GM23338 (cell line): Measurements from ENCODE around the gene AOPEP. TPM values are rescaled to one million over a fixed set of nuclear protein-coding genes. Genes with fewer than 3 reads are reported as not detected.

Experiments
- ATAC-seq: fragments of 200-7000 bp; cut with Tn5 transposase; 3 replicates; pipeline ENCODE4 v1.9.1; 2020
- DNase-seq: peaks from one replicate; pipeline ENCODE4 v3.0.0-alpha.2; 2015; ENCODE audit warnings: low spot score
- H2AFZ ChIP-seq: fragments of 200-600 bp; sonication (generic); 2 replicates; pipeline ENCODE4 v1.8.0; 2016; ENCODE audit warnings: antibody characterized with exemption, mild to moderate bottlenecking, moderate library complexity
- H3F3A ChIP-seq: fragments of 200-600 bp; sonication (generic); replicated peaks from 2 replicates; pipeline ENCODE4 v1.8.0; 2017; ENCODE audit warnings: antibody characterized with exemption, mixed run types, low read depth
- H3K27ac ChIP-seq: fragments of 200-600 bp; sonication (generic); 2 replicates; pipeline ENCODE4 v1.6.1; 2016; ENCODE audit warnings: low read depth
- H3K27me3 ChIP-seq: fragments of 200-600 bp; sonication (generic); 2 replicates; pipeline ENCODE4 v1.8.0; 2016; ENCODE audit warnings: mild to moderate bottlenecking, mixed run types, moderate library complexity; ENCODE audit not compliant: insufficient read depth
- H3K36me3 ChIP-seq: fragments of 200-600 bp; sonication (generic); 2 replicates; pipeline ENCODE4 v1.8.0; 2016; ENCODE audit warnings: mild to moderate bottlenecking; ENCODE audit not compliant: insufficient read depth
- H3K4me1 ChIP-seq: fragments of 200-600 bp; sonication (generic); 2 replicates; pipeline ENCODE4 v1.8.0; 2016; ENCODE audit warnings: mild to moderate bottlenecking, moderate library complexity; ENCODE audit not compliant: insufficient read depth
- H3K4me2 ChIP-seq: fragments of 200-600 bp; sonication (generic); 2 replicates; pipeline ENCODE4 v1.7.1; 2017; ENCODE audit warnings: mixed run types
- H3K4me3 ChIP-seq: fragments of 200-600 bp; sonication (generic); 2 replicates; pipeline ENCODE4 v1.6.1; 2016; ENCODE audit warnings: mixed run types
- H3K79me2 ChIP-seq: fragments of 200-600 bp; sonication (generic); replicated peaks from 2 replicates; pipeline ENCODE4 v1.8.0; 2017; ENCODE audit warnings: mild to moderate bottlenecking; ENCODE audit not compliant: insufficient read depth
- H3K9me2 ChIP-seq: fragments of 200-600 bp; sonication (generic); 2 replicates; pipeline ENCODE4 v1.8.0; 2017; ENCODE audit not compliant: insufficient read depth
- H4K20me1 ChIP-seq: fragments of 200-600 bp; sonication (generic); replicated peaks from 2 replicates; pipeline ENCODE4 v1.8.0; 2017; ENCODE audit warnings: mild to moderate bottlenecking; ENCODE audit not compliant: insufficient read depth
- H3K27ac Mint-ChIP-seq: 2 replicates; pipeline ENCODE4 v1.8.0; 2020; ENCODE audit warnings: inconsistent platforms, mild to moderate bottlenecking, moderate library complexity, mixed read lengths
- H3K27me3 Mint-ChIP-seq: 3 replicates; pipeline ENCODE4 v1.8.0; 2022; ENCODE audit warnings: low read depth, mild to moderate bottlenecking, moderate library complexity, mixed read lengths, inconsistent platforms; ENCODE audit not compliant: insufficient read depth, poor library complexity
- H3K36me3 Mint-ChIP-seq: 3 replicates; pipeline ENCODE4 v1.8.0; 2021; ENCODE audit warnings: low read depth, mild to moderate bottlenecking, inconsistent platforms, moderate library complexity, mixed read lengths
- H3K4me1 Mint-ChIP-seq: 3 replicates; pipeline ENCODE4 v1.8.0; 2020; ENCODE audit warnings: mild to moderate bottlenecking, inconsistent platforms, mixed read lengths
- H3K4me3 Mint-ChIP-seq: 3 replicates; pipeline ENCODE4 v1.8.0; 2021; ENCODE audit warnings: moderate library complexity, mild to moderate bottlenecking, inconsistent platforms, mixed read lengths
- H3K9me3 Mint-ChIP-seq: 3 replicates; pipeline ENCODE4 v1.8.0; 2020; ENCODE audit warnings: moderate library complexity, mild to moderate bottlenecking, inconsistent platforms, mixed read lengths
- EZH2phosphoT487 ChIP-seq: fragments of 200-600 bp; sonication (generic); IDR thresholded peaks from one replicate; pipeline ENCODE4 v1.8.1; 2018; ENCODE audit warnings: antibody characterized with exemption; ENCODE audit not compliant: unreplicated experiment
- NANOG ChIP-seq: IDR thresholded peaks from 2 replicates; pipeline ENCODE4 v1.6.1; 2016; ENCODE audit warnings: antibody characterized with exemption, borderline replicate concordance
- ZNF331 ChIP-seq: fragments of 250-450 bp; sonication (Bioruptor Pico); IDR thresholded peaks from 2 replicates; pipeline ENCODE4 v1.5.0; 2020; ENCODE audit warnings: low read depth, mild to moderate bottlenecking, moderate library complexity
- polyA plus RNA-seq: library from polyadenylated mRNA; unstranded; fragments of >200 nt; fragmentation: Nextera tagmentation; extraction: Ambion mirVana; gene quantifications from 2 replicates; pipeline ENCODE4 v1.2.1, GENCODE V29; 2016
- total RNA-seq: library from RNA; depleted of rRNA; stranded (reverse); fragments of >200 nt; shearing (Covaris generic); gene quantifications from 2 replicates; pipeline ENCODE4 v1.2.3, GENCODE V29; 2014
- TF ChIP-seq, protein P1 (sequence below): fragments of 250-450 bp; sonication (Bioruptor Pico); IDR thresholded peaks from 2 replicates; pipeline ENCODE4 v1.5.0; 2020; ENCODE audit warnings: mild to moderate bottlenecking, moderate library complexity

AOPEP gene
- total and polyA plus RNA-seq, 2 experiments from 2014 or later = 7.0 to 16.5 TPM

DNA sequence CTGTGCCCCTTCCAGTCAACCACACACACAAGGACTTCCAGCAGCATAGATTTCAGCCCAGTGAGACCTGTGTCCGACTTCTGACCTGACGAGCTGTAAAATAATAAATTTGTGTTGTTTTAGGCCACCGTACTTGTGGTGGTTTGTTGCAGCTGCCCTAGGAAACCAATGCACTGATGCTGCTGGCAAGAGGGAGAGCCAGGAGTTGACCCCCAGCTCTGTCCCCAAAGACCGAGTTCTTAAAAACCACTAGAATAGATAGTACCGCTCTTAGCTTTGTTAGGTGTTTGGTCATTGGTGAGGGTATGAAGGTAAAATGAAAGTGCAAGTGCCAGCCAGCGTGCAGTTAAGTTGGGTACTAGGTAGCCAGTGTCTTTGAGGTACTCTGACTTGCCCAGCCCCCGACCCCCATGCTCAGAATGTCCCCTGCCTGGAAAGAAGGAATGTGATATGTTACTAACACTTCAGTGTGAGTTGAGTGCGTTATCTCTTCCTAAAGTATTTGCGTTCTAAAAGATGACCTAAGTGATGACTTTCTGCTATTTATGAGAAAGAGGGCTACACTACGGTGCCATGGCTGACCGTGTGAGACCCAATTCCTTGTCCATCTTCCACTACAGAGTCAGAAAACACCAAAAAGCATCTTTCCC, 185.6 kb downstream of the AOPEP start (continued):
- TF ChIP-seq, protein P1, sequence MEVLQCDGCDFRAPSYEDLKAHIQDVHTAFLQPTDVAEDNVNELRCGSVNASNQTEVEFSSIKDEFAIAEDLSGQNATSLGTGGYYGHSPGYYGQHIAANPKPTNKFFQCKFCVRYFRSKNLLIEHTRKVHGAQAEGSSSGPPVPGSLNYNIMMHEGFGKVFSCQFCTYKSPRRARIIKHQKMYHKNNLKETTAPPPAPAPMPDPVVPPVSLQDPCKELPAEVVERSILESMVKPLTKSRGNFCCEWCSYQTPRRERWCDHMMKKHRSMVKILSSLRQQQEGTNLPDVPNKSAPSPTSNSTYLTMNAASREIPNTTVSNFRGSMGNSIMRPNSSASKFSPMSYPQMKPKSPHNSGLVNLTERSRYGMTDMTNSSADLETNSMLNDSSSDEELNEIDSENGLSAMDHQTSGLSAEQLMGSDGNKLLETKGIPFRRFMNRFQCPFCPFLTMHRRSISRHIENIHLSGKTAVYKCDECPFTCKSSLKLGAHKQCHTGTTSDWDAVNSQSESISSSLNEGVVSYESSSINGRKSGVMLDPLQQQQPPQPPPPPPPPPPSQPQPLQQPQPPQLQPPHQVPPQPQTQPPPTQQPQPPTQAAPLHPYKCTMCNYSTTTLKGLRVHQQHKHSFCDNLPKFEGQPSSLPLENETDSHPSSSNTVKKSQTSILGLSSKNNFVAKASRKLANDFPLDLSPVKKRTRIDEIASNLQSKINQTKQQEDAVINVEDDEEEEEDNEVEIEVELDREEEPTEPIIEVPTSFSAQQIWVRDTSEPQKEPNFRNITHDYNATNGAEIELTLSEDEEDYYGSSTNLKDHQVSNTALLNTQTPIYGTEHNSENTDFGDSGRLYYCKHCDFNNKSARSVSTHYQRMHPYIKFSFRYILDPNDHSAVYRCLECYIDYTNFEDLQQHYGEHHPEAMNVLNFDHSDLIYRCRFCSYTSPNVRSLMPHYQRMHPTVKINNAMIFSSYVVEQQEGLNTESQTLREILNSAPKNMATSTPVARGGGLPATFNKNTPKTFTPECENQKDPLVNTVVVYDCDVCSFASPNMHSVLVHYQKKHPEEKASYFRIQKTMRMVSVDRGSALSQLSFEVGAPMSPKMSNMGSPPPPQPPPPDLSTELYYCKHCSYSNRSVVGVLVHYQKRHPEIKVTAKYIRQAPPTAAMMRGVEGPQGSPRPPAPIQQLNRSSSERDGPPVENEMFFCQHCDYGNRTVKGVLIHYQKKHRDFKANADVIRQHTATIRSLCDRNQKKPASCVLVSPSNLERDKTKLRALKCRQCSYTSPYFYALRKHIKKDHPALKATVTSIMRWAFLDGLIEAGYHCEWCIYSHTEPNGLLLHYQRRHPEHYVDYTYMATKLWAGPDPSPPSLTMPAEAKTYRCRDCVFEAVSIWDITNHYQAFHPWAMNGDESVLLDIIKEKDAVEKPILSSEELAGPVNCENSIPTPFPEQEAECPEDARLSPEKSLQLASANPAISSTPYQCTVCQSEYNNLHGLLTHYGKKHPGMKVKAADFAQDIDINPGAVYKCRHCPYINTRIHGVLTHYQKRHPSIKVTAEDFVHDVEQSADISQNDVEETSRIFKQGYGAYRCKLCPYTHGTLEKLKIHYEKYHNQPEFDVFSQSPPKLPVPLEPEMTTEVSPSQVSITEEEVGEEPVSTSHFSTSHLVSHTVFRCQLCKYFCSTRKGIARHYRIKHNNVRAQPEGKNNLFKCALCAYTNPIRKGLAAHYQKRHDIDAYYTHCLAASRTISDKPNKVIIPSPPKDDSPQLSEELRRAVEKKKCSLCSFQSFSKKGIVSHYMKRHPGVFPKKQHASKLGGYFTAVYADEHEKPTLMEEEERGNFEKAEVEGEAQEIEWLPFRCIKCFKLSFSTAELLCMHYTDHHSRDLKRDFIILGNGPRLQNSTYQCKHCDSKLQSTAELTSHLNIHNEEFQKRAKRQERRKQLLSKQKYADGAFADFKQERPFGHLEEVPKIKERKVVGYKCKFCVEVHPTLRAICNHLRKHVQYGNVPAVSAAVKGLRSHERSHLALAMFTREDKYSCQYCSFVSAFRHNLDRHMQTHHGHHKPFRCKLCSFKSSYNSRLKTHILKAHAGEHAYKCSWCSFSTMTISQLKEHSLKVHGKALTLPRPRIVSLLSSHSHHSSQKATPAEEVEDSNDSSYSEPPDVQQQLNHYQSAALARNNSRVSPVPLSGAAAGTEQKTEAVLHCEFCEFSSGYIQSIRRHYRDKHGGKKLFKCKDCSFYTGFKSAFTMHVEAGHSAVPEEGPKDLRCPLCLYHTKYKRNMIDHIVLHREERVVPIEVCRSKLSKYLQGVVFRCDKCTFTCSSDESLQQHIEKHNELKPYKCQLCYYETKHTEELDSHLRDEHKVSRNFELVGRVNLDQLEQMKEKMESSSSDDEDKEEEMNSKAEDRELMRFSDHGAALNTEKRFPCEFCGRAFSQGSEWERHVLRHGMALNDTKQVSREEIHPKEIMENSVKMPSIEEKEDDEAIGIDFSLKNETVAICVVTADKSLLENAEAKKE (CRISPR knock-in tag) = no peak

DNA sequence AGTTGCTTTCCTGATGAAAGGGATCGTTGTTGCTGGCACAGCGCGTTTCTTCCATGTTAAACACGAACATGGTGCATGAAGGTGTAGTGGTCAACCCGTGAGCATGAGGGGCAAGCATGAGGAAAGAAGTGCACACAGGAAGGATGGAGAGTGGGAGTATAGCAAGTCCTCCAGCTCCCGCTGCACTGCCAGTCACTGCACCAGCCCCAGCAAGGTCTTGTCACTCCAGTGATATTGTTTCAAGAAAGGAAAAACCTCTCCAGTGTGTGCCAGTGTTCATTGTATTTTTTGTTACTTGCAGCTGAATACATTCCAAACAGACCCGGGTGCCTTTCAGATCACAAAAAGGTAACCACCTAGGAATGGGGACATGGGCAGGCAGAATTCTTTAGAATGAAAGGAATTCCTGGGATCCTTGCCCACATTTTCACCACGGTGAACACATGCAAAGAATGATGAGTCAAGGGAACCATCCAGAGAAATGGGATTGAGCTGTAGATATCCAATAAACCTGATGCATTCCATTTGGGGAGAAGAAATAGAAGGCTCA, 186.3 kb downstream of the AOPEP start:
- Histone ChIP-seq H3K36me3 (no peaks in the 10 kb centered on the region), H2AFZ (no peak overlapping the region), H3K79me2 (no peaks in the 10 kb centered on the region), H3K4me2 (0 out of 2 replicates have a peak overlapping the region, but pooled peaks have one; percentile 54), H3K4me1 (peaks cover 44% of the 10 kb centered on the region), H3K27ac (peak overlapping the region; percentile 50; the same call in 1 of the 2 replicates), H3K4me3 (no peak overlapping the region), H4K20me1 (no peaks in the 10 kb centered on the region), H3F3A (0 out of 2 replicates have a peak, but pooled peaks cover 2% of the 10 kb centered on the region), H3K27me3 (no peaks in the 10 kb centered on the region), H3K9me2 (no peaks in the 10 kb centered on the region)
- H3K4me1 Mint-ChIP-seq = peaks cover 80% of the 10 kb centered on the region
- H3K27me3 Mint-ChIP-seq = peaks cover 5% of the 10 kb centered on the region
- no peak overlapping the region for H3K27ac Mint-ChIP-seq
- peak; percentile 18; the same call in 2 of the 3 replicates for ATAC-seq
- peak; percentile 59 for DNase-seq
- TF ChIP-seq NANOG = no peak
- no peak for TF ChIP-seq ZNF331 (CRISPR knock-in tag)
- no peak for TF ChIP-seq EZH2phosphoT487
- no peaks in the 10 kb centered on the region for H3K36me3 Mint-ChIP-seq
- H3K9me3 Mint-ChIP-seq = no peaks in the 10 kb centered on the region
- H3K4me3 Mint-ChIP-seq = no peak overlapping the region; the same call in 2 of the 3 replicates
